ENCODE measurements around the gene LPIN2. TPM values are rescaled to one million over a fixed set of nuclear protein-coding genes. Genes with fewer than 3 reads are reported as not detected.
A peak's percentile ranks its signal among the peaks of the same experiment; 100 is the strongest.

Gene LPIN2
- total and polyA plus RNA-seq, 8 donors = 24.3 to 63.2 (median 29.3) TPM

- no peak for DNase-seq
- Histone ChIP-seq H3K4me1 (peaks cover 13 to 77% of the 10 kb centered on the region in 2 donors), H3K27ac (peak overlapping the region in 1 of 2 donors; percentile 71), H3K4me3 (no peak overlapping the region), H3K27me3 (no peaks in the 10 kb centered on the region), H3K9me3 (no peaks in the 10 kb centered on the region), H3K36me3 (no peaks in the 10 kb centered on the region)
- TF ChIP-seq, protein P1, sequence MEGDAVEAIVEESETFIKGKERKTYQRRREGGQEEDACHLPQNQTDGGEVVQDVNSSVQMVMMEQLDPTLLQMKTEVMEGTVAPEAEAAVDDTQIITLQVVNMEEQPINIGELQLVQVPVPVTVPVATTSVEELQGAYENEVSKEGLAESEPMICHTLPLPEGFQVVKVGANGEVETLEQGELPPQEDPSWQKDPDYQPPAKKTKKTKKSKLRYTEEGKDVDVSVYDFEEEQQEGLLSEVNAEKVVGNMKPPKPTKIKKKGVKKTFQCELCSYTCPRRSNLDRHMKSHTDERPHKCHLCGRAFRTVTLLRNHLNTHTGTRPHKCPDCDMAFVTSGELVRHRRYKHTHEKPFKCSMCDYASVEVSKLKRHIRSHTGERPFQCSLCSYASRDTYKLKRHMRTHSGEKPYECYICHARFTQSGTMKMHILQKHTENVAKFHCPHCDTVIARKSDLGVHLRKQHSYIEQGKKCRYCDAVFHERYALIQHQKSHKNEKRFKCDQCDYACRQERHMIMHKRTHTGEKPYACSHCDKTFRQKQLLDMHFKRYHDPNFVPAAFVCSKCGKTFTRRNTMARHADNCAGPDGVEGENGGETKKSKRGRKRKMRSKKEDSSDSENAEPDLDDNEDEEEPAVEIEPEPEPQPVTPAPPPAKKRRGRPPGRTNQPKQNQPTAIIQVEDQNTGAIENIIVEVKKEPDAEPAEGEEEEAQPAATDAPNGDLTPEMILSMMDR (IDR thresholded peaks at IDR 0.05) = no peak
- no peak for ATAC-seq
- intact Hi-C loops (cut with DNase I) = no loop called here
These were observed 45.6 kb downstream of the LPIN2 start for GRCh38 chr18:2967357-2967756.

GRCh38 chr18:2966560-2966959 lies 46.4 kb downstream of the LPIN2 start:
- Histone ChIP-seq H3K27ac (peak overlapping the region in 1 of 2 donors; percentile 71), H3K4me3 (no peak overlapping the region), H3K4me1 (peaks cover 13 to 77% of the 10 kb centered on the region in 2 donors), H3K27me3 (no peaks in the 10 kb centered on the region), H3K36me3 (no peaks in the 10 kb centered on the region), H3K9me3 (no peaks in the 10 kb centered on the region)
- DNase-seq = no peak
- intact Hi-C loops (cut with DNase I) = no loop called here
- no peak for ATAC-seq
- TF ChIP-seq, protein P1 (IDR thresholded peaks at IDR 0.05) = no peak

GRCh38 chr18:2965797-2966196 lies 47.1 kb downstream of the LPIN2 start:
- DNase-seq = no peak
- ATAC-seq = no peak
- Histone ChIP-seq H3K4me3 (no peak overlapping the region), H3K36me3 (no peaks in the 10 kb centered on the region), H3K9me3 (no peaks in the 10 kb centered on the region), H3K4me1 (peaks cover 9 to 77% of the 10 kb centered on the region in 2 donors), H3K27me3 (no peaks in the 10 kb centered on the region), H3K27ac (no peak overlapping the region)
- intact Hi-C loops (cut with DNase I) = no loop called here
- TF ChIP-seq, protein P1 (IDR thresholded peaks at IDR 0.05) = no peak

- H3K36me3 ChIP-seq = no peaks in the 10 kb centered on the region
- DNase-seq = no peak
- TF ChIP-seq, protein P1 (IDR thresholded peaks at IDR 0.05) = no peak
- H3K9me3 ChIP-seq = no peaks in the 10 kb centered on the region
- intact Hi-C loops (cut with DNase I) = no loop called here
- no peaks in the 10 kb centered on the region for H3K27me3 ChIP-seq
- no peak for ATAC-seq
- no peak overlapping the region for H3K27ac ChIP-seq
- peaks cover 9 to 76% of the 10 kb centered on the region in 2 donors for H3K4me1 ChIP-seq
- no peak overlapping the region for H3K4me3 ChIP-seq
These were observed 48.5 kb downstream of the LPIN2 start for GRCh38 chr18:2964361-2965010.

Other genes with a start within 250 kb of the LPIN2 start
- 10 to 100 TPM; 28.2 to 56.2 TPM for gene EMILIN2, start 166.1 kb downstream of the LPIN2 start, total RNA-seq
- 10 to 100 TPM; 10.6 to 34.2 (median 12.9) TPM for gene EMILIN2, start 166.1 kb downstream of the LPIN2 start, polyA plus RNA-seq (ENCODE audit: insufficient read length in 6 of 6)
- 1 to 10 TPM; 1.5 to 1.7 TPM for gene MYOM1, start 206.8 kb upstream of the LPIN2 start, total RNA-seq
- 1 to 10 TPM; 2.0 to 4.5 (median 2.9) TPM for gene MYOM1, start 206.8 kb upstream of the LPIN2 start, polyA plus RNA-seq (ENCODE audit: insufficient read length in 6 of 6)
- gene MYL12A, start 234.7 kb upstream of the LPIN2 start, total RNA-seq = 100 to 1,000 TPM; 532 to 556 TPM
- gene MYL12A, start 234.7 kb upstream of the LPIN2 start, polyA plus RNA-seq (ENCODE audit: insufficient read length in 6 of 6) = 100 to 1,000 TPM; 324 to 387 (median 341) TPM
- gene MYL12B, start 249.0 kb upstream of the LPIN2 start, total RNA-seq = 100 to 1,000 TPM; 377 to 467 TPM
- 100 to 1,000 TPM; 385 to 473 (median 420) TPM for gene MYL12B, start 249.0 kb upstream of the LPIN2 start, polyA plus RNA-seq (ENCODE audit: insufficient read length in 6 of 6)